ENCODE results near the gene ZXDC.

DNA sequence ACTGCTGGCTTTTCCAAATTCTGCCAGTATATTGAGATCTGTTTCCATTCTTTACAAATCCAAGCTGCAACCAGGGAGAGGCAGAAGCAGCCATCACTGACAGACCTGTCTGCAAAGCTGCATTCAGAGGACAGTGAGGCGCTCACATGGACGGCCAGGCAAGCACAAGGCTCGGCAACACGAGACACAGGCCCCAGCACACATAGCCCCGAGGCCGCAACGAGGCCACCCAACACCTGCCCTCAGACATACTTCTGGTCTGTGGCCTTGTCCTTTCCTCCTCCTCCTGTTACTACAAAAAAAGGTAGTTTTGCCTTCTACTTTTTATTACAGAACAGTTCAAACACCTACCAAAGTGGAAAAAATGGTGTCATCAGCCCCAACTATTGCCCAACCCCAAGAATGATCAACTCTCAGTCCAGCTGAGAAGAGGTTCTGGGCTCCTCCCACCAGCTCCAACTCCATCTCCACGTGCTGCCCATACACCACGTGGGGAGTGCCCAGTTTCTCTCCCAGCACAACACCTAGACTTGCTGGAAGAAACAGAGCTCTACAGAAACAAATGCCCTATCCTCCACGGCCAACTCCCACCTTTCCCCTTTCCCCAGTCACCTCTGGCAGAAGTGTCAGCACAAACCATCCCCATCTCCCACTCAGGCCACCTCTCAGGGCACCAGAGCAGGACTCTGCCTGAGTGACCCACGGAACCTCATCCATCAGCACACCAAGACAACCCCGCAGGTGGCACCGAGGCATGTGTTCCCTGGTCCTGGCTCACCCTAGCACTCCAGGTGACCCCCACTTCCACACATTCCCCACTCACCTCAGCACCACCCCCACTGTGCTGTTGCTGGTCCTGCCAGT is 7.4 kb downstream of the ZXDC start:
- TF ChIP-seq, protein P1, sequence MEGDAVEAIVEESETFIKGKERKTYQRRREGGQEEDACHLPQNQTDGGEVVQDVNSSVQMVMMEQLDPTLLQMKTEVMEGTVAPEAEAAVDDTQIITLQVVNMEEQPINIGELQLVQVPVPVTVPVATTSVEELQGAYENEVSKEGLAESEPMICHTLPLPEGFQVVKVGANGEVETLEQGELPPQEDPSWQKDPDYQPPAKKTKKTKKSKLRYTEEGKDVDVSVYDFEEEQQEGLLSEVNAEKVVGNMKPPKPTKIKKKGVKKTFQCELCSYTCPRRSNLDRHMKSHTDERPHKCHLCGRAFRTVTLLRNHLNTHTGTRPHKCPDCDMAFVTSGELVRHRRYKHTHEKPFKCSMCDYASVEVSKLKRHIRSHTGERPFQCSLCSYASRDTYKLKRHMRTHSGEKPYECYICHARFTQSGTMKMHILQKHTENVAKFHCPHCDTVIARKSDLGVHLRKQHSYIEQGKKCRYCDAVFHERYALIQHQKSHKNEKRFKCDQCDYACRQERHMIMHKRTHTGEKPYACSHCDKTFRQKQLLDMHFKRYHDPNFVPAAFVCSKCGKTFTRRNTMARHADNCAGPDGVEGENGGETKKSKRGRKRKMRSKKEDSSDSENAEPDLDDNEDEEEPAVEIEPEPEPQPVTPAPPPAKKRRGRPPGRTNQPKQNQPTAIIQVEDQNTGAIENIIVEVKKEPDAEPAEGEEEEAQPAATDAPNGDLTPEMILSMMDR (IDR thresholded peaks at IDR 0.05): no peak
- no peak for TF ChIP-seq ZFX (IDR thresholded peaks at IDR 0.05; ENCODE audit: borderline replicate concordance)

All from 22Rv1 (cell line).